Panc1 (cell line): ENCODE measurements around the gene TATDN3. TPM values are rescaled to one million over a fixed set of nuclear protein-coding genes. Genes with fewer than 3 reads are reported as not detected.

Experiments used
- ATAC-seq: fragments of 200-7000 bp; cut with Tn5 transposase; 2 replicates; pipeline ENCODE4 v1.9.1; 2020; ENCODE audit warnings: mild to moderate bottlenecking, moderate library complexity
- BruUV-seq: library from RNA; stranded (reverse); fragments of 400-500 nt; replicated peaks from 2 replicates; lab custom pipeline; 2021; lab: Mats Ljungman, UMichigan
- CTCF ChIA-PET: fragments of 300-600 bp; sonication (Branson Sonifier 250); formaldehyde crosslinking; loops from one replicate; lab custom pipeline; 2022; ENCODE audit warnings: antibody characterized with exemption; lab: Charles Lee
- POLR2A ChIA-PET: fragments of 300-600 bp; sonication (Branson Sonifier 250); formaldehyde crosslinking; loops from one replicate; lab custom pipeline; 2022; ENCODE audit warnings: antibody characterized with exemption; lab: Charles Lee
- DNase-seq: peaks from one replicate; pipeline ENCODE4 v3.0.0-alpha.2; 2010; ENCODE audit warnings: low read depth, low spot score
- H3K27ac ChIP-seq: 2 replicates; pipeline ENCODE4 v1.5.1; 2011; ENCODE audit warnings: mild to moderate bottlenecking, low read length, inconsistent platforms
- H3K27me3 ChIP-seq: fragments of 200-500 bp; sonication (Bioruptor generic); 2 replicates; pipeline ENCODE4 v1.6.0; 2014; ENCODE audit warnings: low read length, inconsistent platforms; ENCODE audit not compliant: control insufficient read depth, insufficient read depth
- H3K36me3 ChIP-seq: fragments of 200-500 bp; sonication (Bioruptor generic); 2 replicates; pipeline ENCODE4 v1.5.1; 2014; ENCODE audit warnings: inconsistent platforms, mild to moderate bottlenecking, low read length, moderate library complexity; ENCODE audit not compliant: control insufficient read depth, insufficient read depth
- H3K4me1 ChIP-seq: 2 replicates; pipeline ENCODE4 v1.5.1; 2011; ENCODE audit warnings: inconsistent platforms, mild to moderate bottlenecking, low read length, moderate library complexity; ENCODE audit not compliant: control insufficient read depth, insufficient read depth
- H3K4me3 ChIP-seq, 2 experiments: 2 replicates each; pipeline ENCODE4 v1.5.1; 2011 to 2012; ENCODE audit warnings: low read depth in 2 of 2, low read length in 2 of 2, mild to moderate bottlenecking in 2 of 2, inconsistent platforms in 1 of 2, moderate library complexity in 1 of 2
- H3K9me3 ChIP-seq: fragments of 200-500 bp; sonication (Bioruptor generic); 2 replicates; pipeline ENCODE4 v1.5.1; 2014; ENCODE audit warnings: low read depth, mild to moderate bottlenecking, inconsistent platforms, low read length, moderate library complexity; ENCODE audit not compliant: control insufficient read depth, insufficient read depth
- POLR2AphosphoS5 ChIP-seq: IDR thresholded peaks from 2 replicates; pipeline ENCODE4 v1.6.1; 2012; ENCODE audit warnings: mild to moderate bottlenecking, low read depth, low read length, moderate library complexity
- SIN3A ChIP-seq: IDR thresholded peaks from 2 replicates; pipeline ENCODE4 v1.6.1; 2012; ENCODE audit warnings: low read depth, mild to moderate bottlenecking, low read length, moderate library complexity, borderline replicate concordance; ENCODE audit not compliant: insufficient read depth
- TCF7L2 ChIP-seq: IDR thresholded peaks from 2 replicates; pipeline ENCODE4 v1.6.1; 2011; ENCODE audit warnings: mild to moderate bottlenecking, low read depth, low read length, inconsistent platforms
- in situ Hi-C: cut with HindIII; loops from 2 replicates; pipeline ENCODE4 v1.10.0; 2016; ENCODE audit warnings: low sequenced_read_pairs, low pct_unique_long_range_greater_than_20kb
- intact Hi-C: fragments of 100-400 bp; cut with micrococcal nuclease; formaldehyde crosslinking; loops from one replicate; pipeline ENCODE4 v1.10.0; 2022; ENCODE audit not compliant: unreplicated experiment
- total RNA-seq: library from RNA; stranded (reverse); gene quantifications from one replicate; pipeline ENCODE4 v1.2.1, GENCODE V29; 2021; ENCODE audit not compliant: unreplicated experiment
- TF ChIP-seq, protein P1 (sequence below): fragments of 450-650 bp; IDR thresholded peaks from 2 replicates; pipeline ENCODE4 v1.5.1; 2017; ENCODE audit warnings: mild to moderate bottlenecking
- TF ChIP-seq, protein P2 (sequence below), 2 experiments: IDR thresholded peaks; 2 replicates each; pipeline ENCODE4 v1.6.1; 2011 to 2012; ENCODE audit warnings: low read depth in 2 of 2, control low read depth in 1 of 2, low read length in 1 of 2, mild to moderate bottlenecking in 1 of 2, moderate library complexity in 1 of 2; ENCODE audit not compliant: insufficient read depth in 1 of 2

The TATDN3 gene
- total RNA-seq, 1 experiment from 2014 or later = 9.5 TPM

DNA sequence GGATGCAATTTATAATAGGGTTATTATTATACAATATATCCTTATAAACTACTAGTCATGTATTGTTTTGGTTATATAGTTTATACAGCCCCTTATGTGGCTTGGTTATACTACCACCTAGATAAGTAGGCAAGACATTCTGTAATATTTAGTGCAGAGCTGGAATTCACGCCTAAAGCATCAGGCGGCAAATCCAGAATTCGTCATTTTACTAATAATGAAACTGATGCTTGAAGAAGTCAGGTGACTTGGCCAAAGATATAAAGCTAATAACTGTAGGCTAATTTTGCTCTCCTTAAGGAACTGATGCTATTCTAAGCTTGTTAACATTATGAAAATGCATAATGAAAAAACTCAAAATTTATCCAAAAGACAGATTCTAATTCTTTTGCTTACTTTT, 10.9 kb upstream of the TATDN3 start:
- H3K27me3 ChIP-seq = no peaks in the 10 kb centered on the region
- TF ChIP-seq, protein P1, sequence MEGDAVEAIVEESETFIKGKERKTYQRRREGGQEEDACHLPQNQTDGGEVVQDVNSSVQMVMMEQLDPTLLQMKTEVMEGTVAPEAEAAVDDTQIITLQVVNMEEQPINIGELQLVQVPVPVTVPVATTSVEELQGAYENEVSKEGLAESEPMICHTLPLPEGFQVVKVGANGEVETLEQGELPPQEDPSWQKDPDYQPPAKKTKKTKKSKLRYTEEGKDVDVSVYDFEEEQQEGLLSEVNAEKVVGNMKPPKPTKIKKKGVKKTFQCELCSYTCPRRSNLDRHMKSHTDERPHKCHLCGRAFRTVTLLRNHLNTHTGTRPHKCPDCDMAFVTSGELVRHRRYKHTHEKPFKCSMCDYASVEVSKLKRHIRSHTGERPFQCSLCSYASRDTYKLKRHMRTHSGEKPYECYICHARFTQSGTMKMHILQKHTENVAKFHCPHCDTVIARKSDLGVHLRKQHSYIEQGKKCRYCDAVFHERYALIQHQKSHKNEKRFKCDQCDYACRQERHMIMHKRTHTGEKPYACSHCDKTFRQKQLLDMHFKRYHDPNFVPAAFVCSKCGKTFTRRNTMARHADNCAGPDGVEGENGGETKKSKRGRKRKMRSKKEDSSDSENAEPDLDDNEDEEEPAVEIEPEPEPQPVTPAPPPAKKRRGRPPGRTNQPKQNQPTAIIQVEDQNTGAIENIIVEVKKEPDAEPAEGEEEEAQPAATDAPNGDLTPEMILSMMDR = no peak
- no peak for TF ChIP-seq POLR2AphosphoS5
- no peak for TF ChIP-seq SIN3A
- TF ChIP-seq TCF7L2 = no peak
- TF ChIP-seq, protein P2, sequence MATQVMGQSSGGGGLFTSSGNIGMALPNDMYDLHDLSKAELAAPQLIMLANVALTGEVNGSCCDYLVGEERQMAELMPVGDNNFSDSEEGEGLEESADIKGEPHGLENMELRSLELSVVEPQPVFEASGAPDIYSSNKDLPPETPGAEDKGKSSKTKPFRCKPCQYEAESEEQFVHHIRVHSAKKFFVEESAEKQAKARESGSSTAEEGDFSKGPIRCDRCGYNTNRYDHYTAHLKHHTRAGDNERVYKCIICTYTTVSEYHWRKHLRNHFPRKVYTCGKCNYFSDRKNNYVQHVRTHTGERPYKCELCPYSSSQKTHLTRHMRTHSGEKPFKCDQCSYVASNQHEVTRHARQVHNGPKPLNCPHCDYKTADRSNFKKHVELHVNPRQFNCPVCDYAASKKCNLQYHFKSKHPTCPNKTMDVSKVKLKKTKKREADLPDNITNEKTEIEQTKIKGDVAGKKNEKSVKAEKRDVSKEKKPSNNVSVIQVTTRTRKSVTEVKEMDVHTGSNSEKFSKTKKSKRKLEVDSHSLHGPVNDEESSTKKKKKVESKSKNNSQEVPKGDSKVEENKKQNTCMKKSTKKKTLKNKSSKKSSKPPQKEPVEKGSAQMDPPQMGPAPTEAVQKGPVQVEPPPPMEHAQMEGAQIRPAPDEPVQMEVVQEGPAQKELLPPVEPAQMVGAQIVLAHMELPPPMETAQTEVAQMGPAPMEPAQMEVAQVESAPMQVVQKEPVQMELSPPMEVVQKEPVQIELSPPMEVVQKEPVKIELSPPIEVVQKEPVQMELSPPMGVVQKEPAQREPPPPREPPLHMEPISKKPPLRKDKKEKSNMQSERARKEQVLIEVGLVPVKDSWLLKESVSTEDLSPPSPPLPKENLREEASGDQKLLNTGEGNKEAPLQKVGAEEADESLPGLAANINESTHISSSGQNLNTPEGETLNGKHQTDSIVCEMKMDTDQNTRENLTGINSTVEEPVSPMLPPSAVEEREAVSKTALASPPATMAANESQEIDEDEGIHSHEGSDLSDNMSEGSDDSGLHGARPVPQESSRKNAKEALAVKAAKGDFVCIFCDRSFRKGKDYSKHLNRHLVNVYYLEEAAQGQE (IDR thresholded peaks at IDR 0.05; ENCODE audit: insufficient read depth in 1 of 2, low read depth in 2 of 2, low read length in 1 of 2) = no peak
- no peaks in the 10 kb centered on the region for H3K4me1 ChIP-seq
- ATAC-seq (no peak), DNase-seq (no peak)
- no TSS peak for BruUV-seq
- no peaks in the 10 kb centered on the region for H3K9me3 ChIP-seq
- no peak overlapping the region for H3K4me3 ChIP-seq
- CTCF ChIA-PET = interaction anchor here (1.2 kb wide), 1 partner anchor 116 kb away, joined by 3 read pairs; no protein-coding TSS in a partner anchor
- POLR2A ChIA-PET = no interaction called here
- in situ Hi-C loops = no loop called here
- no peak overlapping the region for H3K27ac ChIP-seq
- intact Hi-C loops = loop anchor here (5.0 kb wide), 2 partner anchors 303 to 323 kb away; no protein-coding TSS in a partner anchor
- peaks cover 10% of the 10 kb centered on the region for H3K36me3 ChIP-seq

DNA sequence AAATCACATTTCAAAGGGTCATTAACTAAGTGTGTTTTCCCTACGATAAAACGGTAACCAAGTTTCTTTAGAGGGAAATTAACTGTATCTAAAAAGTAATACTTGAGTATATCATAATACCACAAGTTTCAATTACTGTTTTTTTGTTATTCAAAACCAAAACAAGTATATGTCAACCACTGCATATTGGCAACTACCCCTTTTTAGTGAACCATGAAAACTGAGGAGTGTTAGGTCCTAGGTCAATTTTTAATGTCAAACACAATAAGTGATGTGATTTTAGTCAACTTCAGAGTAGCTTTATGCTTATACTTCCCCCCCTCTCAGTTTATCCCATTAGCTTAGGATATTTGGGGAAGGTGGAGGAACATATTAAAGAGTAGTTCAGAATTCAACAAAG, 10.5 kb upstream of the TATDN3 start:
- no peak overlapping the region for H3K27ac ChIP-seq
- no peak overlapping the region for H3K4me3 ChIP-seq
- POLR2A ChIA-PET = no interaction called here
- CTCF ChIA-PET = interaction anchor here (1.2 kb wide), 1 partner anchor 117 kb away, joined by 3 read pairs; no protein-coding TSS in a partner anchor
- H3K27me3 ChIP-seq = no peaks in the 10 kb centered on the region
- no TSS peak for BruUV-seq
- in situ Hi-C loops (no loop called here), intact Hi-C loops (loop anchor here (5.0 kb wide), 2 partner anchors 304 to 324 kb away; no protein-coding TSS in a partner anchor)
- ATAC-seq (no peak), DNase-seq (no peak)
- peaks cover 10% of the 10 kb centered on the region for H3K36me3 ChIP-seq
- TF ChIP-seq, protein P2 (IDR thresholded peaks at IDR 0.05; ENCODE audit: insufficient read depth in 1 of 2, low read depth in 2 of 2, low read length in 1 of 2) = no peak
- TF ChIP-seq, protein P1 = no peak
- TF ChIP-seq TCF7L2 (no peak), POLR2AphosphoS5 (no peak), SIN3A (no peak)
- H3K9me3 ChIP-seq = no peaks in the 10 kb centered on the region
- H3K4me1 ChIP-seq = no peaks in the 10 kb centered on the region
